ENCODE results near the gene RNMT.
A peak's percentile ranks its signal among the peaks of the same experiment; 100 is the strongest.

RNMT gene

DNA sequence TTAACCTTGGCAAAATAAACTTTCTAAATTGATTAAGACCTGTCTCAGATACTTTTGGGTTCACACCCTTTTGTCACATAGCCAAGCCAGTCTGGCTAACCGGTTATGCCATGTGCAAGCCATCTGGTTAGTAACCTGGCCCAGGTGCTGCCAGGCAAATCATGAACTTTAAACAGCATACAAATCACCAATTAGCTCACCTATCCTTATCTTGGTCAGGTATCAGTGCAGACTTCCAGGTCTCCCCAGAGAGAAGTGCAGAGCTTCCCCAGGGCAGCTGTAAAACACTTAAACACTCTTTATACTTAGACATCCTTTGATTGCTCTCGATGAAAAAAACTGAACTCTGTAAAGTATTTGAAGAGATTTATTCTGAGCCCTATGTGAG lies 82.6 kb downstream of the RNMT start:
- Histone ChIP-seq H3K4me3 (ENCODE audit: low read depth in 1 of 2, low read length in 2 of 2) (peak overlapping the region in 1 of 2 donors; percentile 34), H3K9me3 (ENCODE audit: control insufficient read depth in 1 of 2, low read length in 2 of 2) (no peaks in the 10 kb centered on the region), H3K36me3 (ENCODE audit: control insufficient read depth in 1 of 2, insufficient read depth in 2 of 2, low read length in 2 of 2) (no peaks in the 10 kb centered on the region), H3K27ac (ENCODE audit: low read depth, low read length) (no peak overlapping the region), H3K4me1 (ENCODE audit: control insufficient read depth in 1 of 2, insufficient read depth in 2 of 2, low read length in 2 of 2) (peaks cover 25 to 36% of the 10 kb centered on the region in 2 donors), H3K9ac (ENCODE audit: low read depth in 1 of 2, low read length in 2 of 2) (no peak overlapping the region), H3K27me3 (ENCODE audit: control insufficient read depth in 1 of 2, insufficient read depth in 2 of 2, low read length in 2 of 2) (no peaks in the 10 kb centered on the region)

DNA sequence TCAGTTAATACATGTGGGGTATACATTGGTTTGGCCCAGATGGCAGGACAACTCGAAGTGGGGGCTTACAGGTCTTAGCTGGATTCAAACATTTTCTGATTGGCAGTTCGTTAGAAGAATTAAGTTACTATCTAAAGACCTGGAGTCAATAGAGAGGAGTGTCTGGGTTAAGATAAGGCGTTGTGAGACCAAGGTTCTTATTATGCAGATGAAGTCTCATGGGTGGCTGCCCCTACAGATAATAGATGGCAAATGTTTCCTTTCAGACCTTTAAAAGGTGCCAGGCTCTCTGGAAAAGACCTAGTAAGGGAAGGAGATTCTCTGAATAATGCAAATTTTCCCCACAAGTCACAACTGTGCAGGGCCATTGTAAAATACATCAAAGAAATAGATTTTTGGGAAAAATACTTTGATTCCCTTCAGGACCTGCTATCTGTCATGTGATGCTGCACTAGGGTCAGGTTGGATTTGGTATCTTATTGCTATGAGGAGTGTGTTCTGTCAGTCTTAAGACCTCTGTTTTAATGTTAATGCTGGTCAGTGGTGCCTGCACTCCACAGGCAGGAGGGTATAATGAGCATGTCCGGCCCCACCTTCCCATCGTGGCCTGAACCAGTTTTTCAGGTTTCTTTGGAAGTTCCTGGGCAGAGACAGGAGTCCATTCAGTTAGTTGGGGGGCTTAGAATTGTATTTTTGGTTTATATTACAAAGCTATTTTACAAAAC lies 83.2 kb downstream of the RNMT start:
- peaks cover 25 to 36% of the 10 kb centered on the region in 2 donors for H3K4me1 ChIP-seq (ENCODE audit: control insufficient read depth in 1 of 2, insufficient read depth in 2 of 2, low read length in 2 of 2)
- H3K27ac ChIP-seq (ENCODE audit: low read depth, low read length), result no peak overlapping the region
- H3K4me3 ChIP-seq (ENCODE audit: low read depth in 1 of 2, low read length in 2 of 2), result no peak overlapping the region

DNA sequence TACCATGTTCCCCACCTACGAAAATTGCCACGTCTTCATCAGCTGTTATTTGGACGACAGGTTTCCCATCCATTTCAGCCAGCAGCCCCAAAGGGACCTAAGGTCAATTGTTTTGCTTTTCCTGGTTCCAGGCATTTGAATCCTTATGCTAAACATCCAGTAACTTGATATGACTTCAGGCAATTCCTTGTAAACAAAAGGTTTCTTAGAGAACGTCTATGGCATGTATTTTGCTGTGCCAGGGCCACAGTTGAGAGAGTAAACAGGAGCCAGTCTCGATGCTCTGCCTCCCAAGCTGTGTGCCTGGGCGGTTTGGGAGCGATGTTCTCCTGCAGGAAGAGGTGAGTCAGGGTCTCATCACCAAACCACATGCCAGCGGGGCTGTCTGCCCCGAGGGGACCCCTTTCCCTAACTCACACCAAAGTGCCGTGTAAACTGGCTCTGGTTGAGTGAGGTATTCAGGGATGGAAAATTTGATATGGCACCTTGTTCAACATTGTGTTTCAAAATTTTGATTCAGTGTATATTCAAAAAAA lies 84.5 kb downstream of the RNMT start:
- Histone ChIP-seq H3K36me3 (ENCODE audit: control insufficient read depth in 1 of 2, insufficient read depth in 2 of 2, low read length in 2 of 2) (no peaks in the 10 kb centered on the region), H3K4me3 (ENCODE audit: low read depth in 1 of 2, low read length in 2 of 2) (no peak overlapping the region), H3K27ac (ENCODE audit: low read depth, low read length) (no peak overlapping the region), H3K27me3 (ENCODE audit: control insufficient read depth in 1 of 2, insufficient read depth in 2 of 2, low read length in 2 of 2) (no peaks in the 10 kb centered on the region), H3K9ac (ENCODE audit: low read depth in 1 of 2, low read length in 2 of 2) (no peak overlapping the region), H3K9me3 (ENCODE audit: control insufficient read depth in 1 of 2, low read length in 2 of 2) (no peaks in the 10 kb centered on the region), H3K4me1 (ENCODE audit: control insufficient read depth in 1 of 2, insufficient read depth in 2 of 2, low read length in 2 of 2) (peaks cover 25 to 36% of the 10 kb centered on the region in 2 donors)

More for the DNA sequence above, 83.2 kb downstream of the RNMT start:
- Histone ChIP-seq H3K9me3 (ENCODE audit: control insufficient read depth in 1 of 2, low read length in 2 of 2) (no peaks in the 10 kb centered on the region), H3K27me3 (ENCODE audit: control insufficient read depth in 1 of 2, insufficient read depth in 2 of 2, low read length in 2 of 2) (no peaks in the 10 kb centered on the region), H3K36me3 (ENCODE audit: control insufficient read depth in 1 of 2, insufficient read depth in 2 of 2, low read length in 2 of 2) (no peaks in the 10 kb centered on the region), H3K9ac (ENCODE audit: low read depth in 1 of 2, low read length in 2 of 2) (no peak overlapping the region)

DNA sequence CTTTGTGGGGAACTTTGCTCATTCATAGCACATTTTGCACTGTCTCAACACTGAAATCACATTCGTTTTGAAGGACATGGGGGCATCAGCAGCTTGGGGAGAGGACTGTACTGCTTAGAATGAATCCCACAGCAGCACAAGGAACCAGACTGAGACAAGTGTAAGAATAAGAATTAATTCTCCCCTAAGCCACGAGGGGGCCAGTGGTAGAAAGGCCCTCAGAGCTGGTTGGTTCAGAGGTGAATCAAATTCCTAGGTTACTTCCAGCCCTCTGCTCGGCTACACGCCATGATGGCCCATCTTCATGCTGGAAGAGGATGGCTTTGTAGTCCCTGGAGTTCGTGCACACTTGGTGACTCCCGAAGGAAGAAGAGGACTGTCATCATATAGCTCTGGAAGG lies 85.5 kb downstream of the RNMT start:
- Histone ChIP-seq H3K36me3 (ENCODE audit: control insufficient read depth in 1 of 2, insufficient read depth in 2 of 2, low read length in 2 of 2) (no peaks in the 10 kb centered on the region), H3K27ac (ENCODE audit: low read depth, low read length) (no peak overlapping the region), H3K27me3 (ENCODE audit: control insufficient read depth in 1 of 2, insufficient read depth in 2 of 2, low read length in 2 of 2) (no peaks in the 10 kb centered on the region), H3K9ac (ENCODE audit: low read depth in 1 of 2, low read length in 2 of 2) (no peak overlapping the region), H3K4me3 (ENCODE audit: low read depth in 1 of 2, low read length in 2 of 2) (no peak overlapping the region), H3K9me3 (ENCODE audit: control insufficient read depth in 1 of 2, low read length in 2 of 2) (no peaks in the 10 kb centered on the region), H3K4me1 (ENCODE audit: control insufficient read depth in 1 of 2, insufficient read depth in 2 of 2, low read length in 2 of 2) (peaks cover 23 to 36% of the 10 kb centered on the region in 2 donors)

DNA sequence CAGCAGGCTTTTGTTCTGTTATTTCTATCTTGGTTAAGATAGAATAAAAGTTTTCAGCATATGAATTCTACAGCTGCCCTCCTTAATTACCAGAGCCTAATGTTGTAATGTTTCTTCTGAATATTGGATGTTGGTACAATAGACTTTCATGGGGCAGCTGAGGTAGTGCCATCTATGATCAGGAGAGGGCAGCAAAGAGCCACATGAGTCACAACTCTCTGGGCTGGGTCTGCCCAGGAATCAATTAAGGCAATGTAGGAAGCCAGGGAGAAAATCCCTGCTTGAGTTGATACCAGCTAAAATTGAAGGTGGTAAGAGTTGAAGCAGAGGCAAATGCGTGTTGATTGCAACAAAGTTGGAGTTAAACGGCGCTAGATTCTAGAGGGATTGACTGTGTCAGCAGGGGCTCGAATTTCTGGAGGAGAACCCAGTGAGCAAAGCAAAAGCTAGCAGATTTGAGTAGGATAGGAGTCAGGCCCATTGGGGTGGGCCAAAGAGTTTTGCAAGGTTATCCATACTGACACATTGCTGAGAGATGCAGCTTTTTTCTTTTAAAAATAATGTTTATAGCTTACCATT lies 86.9 kb downstream of the RNMT start:
- Histone ChIP-seq H3K9me3 (ENCODE audit: control insufficient read depth in 1 of 2, low read length in 2 of 2) (no peaks in the 10 kb centered on the region), H3K4me3 (ENCODE audit: low read depth in 1 of 2, low read length in 2 of 2) (no peak overlapping the region), H3K27ac (ENCODE audit: low read depth, low read length) (no peak overlapping the region), H3K27me3 (ENCODE audit: control insufficient read depth in 1 of 2, insufficient read depth in 2 of 2, low read length in 2 of 2) (no peaks in the 10 kb centered on the region), H3K9ac (ENCODE audit: low read depth in 1 of 2, low read length in 2 of 2) (no peak overlapping the region), H3K4me1 (ENCODE audit: control insufficient read depth in 1 of 2, insufficient read depth in 2 of 2, low read length in 2 of 2) (peaks cover 14 to 23% of the 10 kb centered on the region in 2 donors), H3K36me3 (ENCODE audit: control insufficient read depth in 1 of 2, insufficient read depth in 2 of 2, low read length in 2 of 2) (no peaks in the 10 kb centered on the region)

Data from duodenal mucosa (tissue), 2 donors.